HepG2 (cell line): ENCODE measurements around the gene ACP1. TPM values are rescaled to one million over a fixed set of nuclear protein-coding genes. Genes with fewer than 3 reads are reported as not detected.

ENCODE experiments used
- BHLHE40 ChIP-seq: IDR thresholded peaks from 2 replicates; pipeline ENCODE4 v1.6.1; 2011; ENCODE audit warnings: low read length, improper control_type of control experiment
- CENPT ChIP-seq: sonication (generic); formaldehyde crosslinking; IDR thresholded peaks from 2 replicates; pipeline ENCODE4 v1.8.0; 2022; ENCODE audit warnings: low read depth, mild to moderate bottlenecking, moderate library complexity, missing genetic modification reagents
- GABPA ChIP-seq, 2 experiments: IDR thresholded peaks; 2 replicates each; pipeline ENCODE4 v1.6.1; 2011 to 2016; ENCODE audit warnings: low read depth in 2 of 2, low read length in 1 of 2, missing biosample characterization in 1 of 2, missing genetic modification characterization in 1 of 2
- HNRNPL ChIP-seq: fragments of 200-400 bp; formaldehyde crosslinking; IDR thresholded peaks from 2 replicates; pipeline ENCODE4 v1.6.1; 2017; ENCODE audit warnings: mild to moderate bottlenecking, low read depth, low read length
- LBX2 ChIP-seq: sonication (generic); formaldehyde crosslinking; IDR thresholded peaks from 2 replicates; pipeline ENCODE4 v1.5.0; 2020; ENCODE audit warnings: missing genetic modification reagents, mild to moderate bottlenecking, borderline replicate concordance
- MAX ChIP-seq: IDR thresholded peaks from 2 replicates; pipeline ENCODE4 v1.6.1; 2012; ENCODE audit warnings: inconsistent platforms
- MTA1 ChIP-seq: sonication (generic); formaldehyde crosslinking; IDR thresholded peaks from 2 replicates; pipeline ENCODE4 v1.4.0; 2020; ENCODE audit warnings: missing genetic modification reagents, mild to moderate bottlenecking, borderline replicate concordance
- NONO ChIP-seq, 2 experiments: fragments of 450-650 bp in 1 of 2; sonication (generic) in 1 of 2; formaldehyde crosslinking in 1 of 2; IDR thresholded peaks in 1 of 2; conservative IDR thresholded peaks in 1 of 2; 2 replicates each; pipeline versions ENCODE4 v1.6.1 to v1.8.0; 2017 to 2022; ENCODE audit warnings: mild to moderate bottlenecking in 1 of 2, missing genetic modification reagents in 1 of 2, moderate library complexity in 1 of 2
- NPAS2 ChIP-seq: sonication (generic); formaldehyde crosslinking; IDR thresholded peaks from 2 replicates; pipeline ENCODE4 v1.8.0; 2022; ENCODE audit warnings: mild to moderate bottlenecking, missing genetic modification reagents, borderline replicate concordance
- SP140L ChIP-seq: sonication (generic); formaldehyde crosslinking; IDR thresholded peaks from 2 replicates; pipeline ENCODE4 v1.4.0; 2020; ENCODE audit warnings: missing genetic modification reagents, borderline replicate concordance
- TMF1 ChIP-seq: sonication (generic); formaldehyde crosslinking; IDR thresholded peaks from 2 replicates; pipeline ENCODE4 v1.8.1; 2022; ENCODE audit warnings: low read depth, missing genetic modification reagents
- ZFX ChIP-seq: sonication (generic); formaldehyde crosslinking; IDR thresholded peaks from 2 replicates; pipeline ENCODE4 v1.4.0; 2020; ENCODE audit warnings: mild to moderate bottlenecking, low read depth, missing genetic modification reagents, moderate library complexity
- ZIK1 ChIP-seq: sonication (generic); formaldehyde crosslinking; IDR thresholded peaks from 2 replicates; pipeline ENCODE4 v1.5.0; 2020; ENCODE audit warnings: mild to moderate bottlenecking, low read depth, missing genetic modification reagents, borderline replicate concordance
- ZNF282 ChIP-seq: fragments of 450-650 bp; IDR thresholded peaks from 2 replicates; pipeline ENCODE4 v1.6.1; 2018; ENCODE audit not compliant: partially characterized antibody
- ZNF350 ChIP-seq: sonication (generic); formaldehyde crosslinking; IDR thresholded peaks from 2 replicates; pipeline ENCODE4 v1.4.0; 2020; ENCODE audit warnings: mild to moderate bottlenecking, low read depth, missing genetic modification reagents, borderline replicate concordance
- ZNF430 ChIP-seq: sonication (generic); formaldehyde crosslinking; IDR thresholded peaks from 2 replicates; pipeline ENCODE4 v1.9.0; 2021; ENCODE audit warnings: mild to moderate bottlenecking, missing genetic modification reagents
- ZNF44 ChIP-seq: sonication (generic); formaldehyde crosslinking; IDR thresholded peaks from 2 replicates; pipeline ENCODE4 v1.5.1; 2020; ENCODE audit warnings: mild to moderate bottlenecking, missing genetic modification reagents
- polyA plus RNA-seq, 8 experiments: library from polyadenylated mRNA; depleted of rRNA in 3 of 8; stranded (reverse) in 7 of 8; unstranded in 1 of 8; fragments of >200 nt; fragmentation: Illumina TruSeq in 4 of 8; extraction: Trizol in 4 of 8; gene quantifications; 2 replicates each; pipeline versions ENCODE4 v1.2.1 to v1.2.3, GENCODE V29; 2011 to 2016; ENCODE audit warnings: low read depth in 4 of 8, missing spikeins in 1 of 8, mixed read lengths in 1 of 8; ENCODE audit not compliant: insufficient read depth in 1 of 8
- total RNA-seq, 5 experiments: library from RNA; depleted of rRNA; stranded (reverse); fragments of >200 nt; fragmentation: Illumina TruSeq; extraction: Trizol; gene quantifications; 2 replicates each; pipeline ENCODE4 v1.2.3, GENCODE V29; 2016; ENCODE audit warnings: low read depth in 1 of 5
- TF ChIP-seq, protein P1 (sequence below): sonication (generic); formaldehyde crosslinking; IDR thresholded peaks from 2 replicates; pipeline ENCODE4 v1.5.0; 2020; ENCODE audit warnings: mild to moderate bottlenecking, missing genetic modification reagents, borderline replicate concordance
- TF ChIP-seq, protein P2 (sequence below): sonication (generic); formaldehyde crosslinking; conservative IDR thresholded peaks from 2 replicates; pipeline ENCODE4 v1.4.0; 2020; ENCODE audit warnings: mild to moderate bottlenecking, missing genetic modification reagents, moderate library complexity

The ACP1 gene
- total and polyA plus RNA-seq, 2 of the 13 experiments (the other 11 are each of a cell fraction or from before 2014, with no cell fraction given), result 246 to 348 TPM

DNA sequence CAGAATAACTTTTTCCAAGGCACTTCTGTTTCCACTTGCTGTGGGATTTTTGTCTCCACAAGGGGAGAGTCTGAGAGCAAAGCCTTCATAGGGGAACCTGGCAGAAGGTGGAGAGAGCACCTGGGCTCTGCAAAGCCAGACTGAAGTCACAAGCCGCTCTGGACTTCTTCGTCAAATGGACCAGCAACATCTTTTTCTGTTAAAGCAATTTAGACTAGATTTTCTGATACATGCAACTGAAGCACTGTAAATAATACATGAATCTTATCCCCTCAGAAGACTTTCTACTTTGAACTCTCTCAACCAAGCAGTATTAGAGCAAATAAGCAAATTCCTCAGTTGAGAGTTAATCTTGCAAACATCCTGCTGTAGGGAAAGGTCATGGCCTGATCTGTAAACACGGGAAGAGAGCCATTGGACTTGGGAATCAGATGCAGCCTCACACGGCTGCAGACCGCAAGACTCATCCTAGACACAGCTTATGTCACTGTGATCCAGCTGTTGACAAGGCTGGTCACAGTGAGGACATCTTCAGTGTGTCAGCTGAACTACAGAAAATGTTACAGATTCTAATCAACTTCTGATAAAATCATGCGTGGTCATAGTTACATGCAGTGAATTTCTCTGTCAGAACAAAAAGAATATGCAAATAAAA is 4.1 kb upstream of the ACP1 start (continued):
- TF ChIP-seq NPAS2, result no peak
- TF ChIP-seq SP140L (CRISPR knock-in tag), result peak; percentile 76; the same call in 1 of the 2 replicates
- TF ChIP-seq ZNF282, result no peak
- TF ChIP-seq BHLHE40, result peak; percentile 84
- TF ChIP-seq, protein P1, sequence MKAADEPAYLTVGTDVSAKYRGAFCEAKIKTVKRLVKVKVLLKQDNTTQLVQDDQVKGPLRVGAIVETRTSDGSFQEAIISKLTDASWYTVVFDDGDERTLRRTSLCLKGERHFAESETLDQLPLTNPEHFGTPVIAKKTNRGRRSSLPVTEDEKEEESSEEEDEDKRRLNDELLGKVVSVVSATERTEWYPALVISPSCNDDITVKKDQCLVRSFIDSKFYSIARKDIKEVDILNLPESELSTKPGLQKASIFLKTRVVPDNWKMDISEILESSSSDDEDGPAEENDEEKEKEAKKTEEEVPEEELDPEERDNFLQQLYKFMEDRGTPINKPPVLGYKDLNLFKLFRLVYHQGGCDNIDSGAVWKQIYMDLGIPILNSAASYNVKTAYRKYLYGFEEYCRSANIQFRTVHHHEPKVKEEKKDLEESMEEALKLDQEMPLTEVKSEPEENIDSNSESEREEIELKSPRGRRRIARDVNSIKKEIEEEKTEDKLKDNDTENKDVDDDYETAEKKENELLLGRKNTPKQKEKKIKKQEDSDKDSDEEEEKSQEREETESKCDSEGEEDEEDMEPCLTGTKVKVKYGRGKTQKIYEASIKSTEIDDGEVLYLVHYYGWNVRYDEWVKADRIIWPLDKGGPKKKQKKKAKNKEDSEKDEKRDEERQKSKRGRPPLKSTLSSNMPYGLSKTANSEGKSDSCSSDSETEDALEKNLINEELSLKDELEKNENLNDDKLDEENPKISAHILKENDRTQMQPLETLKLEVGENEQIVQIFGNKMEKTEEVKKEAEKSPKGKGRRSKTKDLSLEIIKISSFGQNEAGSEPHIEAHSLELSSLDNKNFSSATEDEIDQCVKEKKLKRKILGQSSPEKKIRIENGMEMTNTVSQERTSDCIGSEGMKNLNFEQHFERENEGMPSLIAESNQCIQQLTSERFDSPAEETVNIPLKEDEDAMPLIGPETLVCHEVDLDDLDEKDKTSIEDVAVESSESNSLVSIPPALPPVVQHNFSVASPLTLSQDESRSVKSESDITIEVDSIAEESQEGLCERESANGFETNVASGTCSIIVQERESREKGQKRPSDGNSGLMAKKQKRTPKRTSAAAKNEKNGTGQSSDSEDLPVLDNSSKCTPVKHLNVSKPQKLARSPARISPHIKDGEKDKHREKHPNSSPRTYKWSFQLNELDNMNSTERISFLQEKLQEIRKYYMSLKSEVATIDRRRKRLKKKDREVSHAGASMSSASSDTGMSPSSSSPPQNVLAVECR (CRISPR knock-in tag), result peak; percentile 93; the same call in 1 of the 2 replicates
- peak; percentile 90 for TF ChIP-seq ZNF350 (CRISPR knock-in tag)
- TF ChIP-seq GABPA (IDR thresholded peaks at IDR 0.05; ENCODE audit: low read depth, low read length), result no peak
- TF ChIP-seq GABPA (CRISPR knock-in tag; IDR thresholded peaks at IDR 0.05; ENCODE audit: low read depth), result peak; percentile 81
- peak; percentile 98 for TF ChIP-seq ZNF430 (CRISPR knock-in tag)
- no peak for TF ChIP-seq HNRNPL
- no peak for TF ChIP-seq ZIK1 (CRISPR knock-in tag)
- no peak for TF ChIP-seq NONO (IDR thresholded peaks at IDR 0.05)
- TF ChIP-seq NONO (CRISPR knock-in tag; conservative IDR thresholded peaks at IDR 0.05), result peak; percentile 99
- no peak for TF ChIP-seq CENPT (CRISPR knock-in tag)
- peak; percentile 67; the same call in 1 of the 2 replicates for TF ChIP-seq ZFX (CRISPR knock-in tag)
- TF ChIP-seq MTA1, result peak; percentile 84; the same call in 1 of the 2 replicates
- TF ChIP-seq, protein P2, sequence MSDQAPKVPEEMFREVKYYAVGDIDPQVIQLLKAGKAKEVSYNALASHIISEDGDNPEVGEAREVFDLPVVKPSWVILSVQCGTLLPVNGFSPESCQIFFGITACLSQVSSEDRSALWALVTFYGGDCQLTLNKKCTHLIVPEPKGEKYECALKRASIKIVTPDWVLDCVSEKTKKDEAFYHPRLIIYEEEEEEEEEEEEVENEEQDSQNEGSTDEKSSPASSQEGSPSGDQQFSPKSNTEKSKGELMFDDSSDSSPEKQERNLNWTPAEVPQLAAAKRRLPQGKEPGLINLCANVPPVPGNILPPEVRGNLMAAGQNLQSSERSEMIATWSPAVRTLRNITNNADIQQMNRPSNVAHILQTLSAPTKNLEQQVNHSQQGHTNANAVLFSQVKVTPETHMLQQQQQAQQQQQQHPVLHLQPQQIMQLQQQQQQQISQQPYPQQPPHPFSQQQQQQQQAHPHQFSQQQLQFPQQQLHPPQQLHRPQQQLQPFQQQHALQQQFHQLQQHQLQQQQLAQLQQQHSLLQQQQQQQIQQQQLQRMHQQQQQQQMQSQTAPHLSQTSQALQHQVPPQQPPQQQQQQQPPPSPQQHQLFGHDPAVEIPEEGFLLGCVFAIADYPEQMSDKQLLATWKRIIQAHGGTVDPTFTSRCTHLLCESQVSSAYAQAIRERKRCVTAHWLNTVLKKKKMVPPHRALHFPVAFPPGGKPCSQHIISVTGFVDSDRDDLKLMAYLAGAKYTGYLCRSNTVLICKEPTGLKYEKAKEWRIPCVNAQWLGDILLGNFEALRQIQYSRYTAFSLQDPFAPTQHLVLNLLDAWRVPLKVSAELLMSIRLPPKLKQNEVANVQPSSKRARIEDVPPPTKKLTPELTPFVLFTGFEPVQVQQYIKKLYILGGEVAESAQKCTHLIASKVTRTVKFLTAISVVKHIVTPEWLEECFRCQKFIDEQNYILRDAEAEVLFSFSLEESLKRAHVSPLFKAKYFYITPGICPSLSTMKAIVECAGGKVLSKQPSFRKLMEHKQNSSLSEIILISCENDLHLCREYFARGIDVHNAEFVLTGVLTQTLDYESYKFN (CRISPR knock-in tag), result peak; percentile 100
- peak; percentile 89 for TF ChIP-seq MAX
- TF ChIP-seq ZNF44 (CRISPR knock-in tag), result peak; percentile 84
- no peak for TF ChIP-seq LBX2 (CRISPR knock-in tag)
- TF ChIP-seq TMF1 (CRISPR knock-in tag), result peak; percentile 89
